Effector CD4-positive, alpha-beta T cell (primary cell): Measurements from ENCODE around the gene CCDC85A.

Experiments
- DNase-seq: peaks from one replicate; pipeline ENCODE4 v3.0.0-alpha.2; 2020

CCDC85A gene

DNA sequence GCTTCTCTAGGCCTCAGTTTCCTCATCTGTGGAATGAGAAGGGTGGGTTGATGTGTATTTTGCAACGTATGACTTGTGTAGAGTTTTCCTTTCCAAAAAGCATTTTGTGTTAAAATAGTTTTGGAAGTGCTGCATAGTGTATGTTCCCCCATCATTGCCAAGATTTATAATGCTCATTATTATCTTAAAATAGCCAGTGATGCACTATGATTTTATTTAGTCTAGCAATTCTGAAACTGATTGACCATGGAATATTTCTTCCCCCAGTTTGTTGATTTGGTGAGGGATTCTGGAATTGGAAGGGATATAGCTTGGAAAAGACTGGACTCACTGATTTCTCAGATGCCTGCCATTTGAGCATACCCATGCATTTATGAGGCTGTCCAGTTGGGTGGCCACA, 130.6 kb downstream of the CCDC85A start:
- DNase-seq, result no peak

DNA sequence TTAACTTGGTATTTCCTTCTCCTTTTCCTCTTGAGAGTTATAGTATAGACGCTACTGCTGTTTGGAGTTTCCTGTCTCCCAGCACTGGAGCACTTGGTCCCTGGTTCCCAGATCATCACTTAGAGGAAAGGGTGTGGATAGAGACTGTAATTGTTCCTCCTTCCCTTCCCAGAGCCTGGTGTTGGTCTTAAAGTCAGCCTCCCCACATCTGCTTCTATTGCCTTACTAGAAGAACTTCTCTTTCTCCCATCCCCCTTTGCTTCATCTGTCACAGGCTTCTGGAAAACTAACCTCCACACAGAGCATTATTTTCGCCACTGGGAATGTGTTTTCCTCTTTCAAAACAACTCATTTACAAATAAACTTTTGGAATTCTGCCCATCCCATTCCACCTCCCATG, 131.0 kb downstream of the CCDC85A start:
- DNase-seq, result no peak

DNA sequence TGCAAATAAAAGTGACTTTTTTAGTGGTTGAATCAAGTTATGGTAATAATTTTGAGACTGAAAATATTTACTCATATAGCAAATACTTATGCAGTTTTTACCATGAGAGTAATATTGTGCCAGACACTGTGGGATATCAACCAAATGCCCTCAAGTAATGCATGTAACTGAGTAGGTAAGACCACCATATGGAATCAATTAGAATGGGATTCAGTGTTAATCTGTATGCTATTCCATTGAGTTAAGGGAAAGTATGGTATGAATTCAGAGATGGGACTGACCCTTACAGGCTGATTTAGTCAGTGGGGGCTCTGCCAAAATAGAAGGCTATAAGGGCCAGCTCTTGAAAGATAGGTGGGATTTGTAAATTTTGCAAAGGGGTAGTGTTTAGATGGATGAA, 131.6 kb downstream of the CCDC85A start:
- DNase-seq, result no peak

DNA sequence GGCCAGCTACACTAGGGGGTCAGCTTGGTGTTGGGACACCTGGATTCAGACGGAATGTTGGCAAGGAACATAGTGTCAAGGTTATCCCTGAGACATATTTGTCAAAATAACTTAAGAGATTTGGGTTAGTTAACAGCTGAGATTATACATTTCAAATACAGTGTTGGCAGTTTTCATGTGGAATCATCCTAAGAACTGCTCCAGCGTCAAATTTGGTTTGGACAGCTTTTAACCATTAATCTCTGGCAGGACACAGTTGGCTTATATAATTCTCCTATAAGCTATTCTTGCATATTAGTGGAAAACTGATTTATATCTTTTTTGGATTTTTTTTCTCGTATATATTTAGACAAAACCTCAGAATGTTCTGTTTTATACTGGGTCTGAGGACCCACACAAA, 132.2 kb downstream of the CCDC85A start:
- no peak for DNase-seq

DNA sequence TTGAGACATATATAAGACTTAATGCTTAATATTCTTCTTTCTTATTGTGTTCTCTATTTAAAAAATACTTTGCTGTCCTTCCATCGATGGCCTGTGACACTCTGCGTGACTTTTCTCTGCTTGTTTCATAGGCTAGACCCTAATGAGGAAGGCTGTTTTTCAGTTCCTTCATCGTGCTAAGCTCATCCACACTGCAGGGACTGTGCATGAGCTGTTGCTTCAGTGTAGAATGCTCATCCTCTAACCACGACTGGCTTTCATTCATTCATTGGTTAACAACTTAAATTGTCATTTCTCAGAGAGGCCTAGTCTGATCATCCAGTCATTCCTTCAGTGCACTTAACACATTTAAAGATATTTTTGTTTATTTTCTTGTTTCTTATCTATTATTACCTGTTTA, 134.4 kb downstream of the CCDC85A start:
- DNase-seq, result no peak

DNA sequence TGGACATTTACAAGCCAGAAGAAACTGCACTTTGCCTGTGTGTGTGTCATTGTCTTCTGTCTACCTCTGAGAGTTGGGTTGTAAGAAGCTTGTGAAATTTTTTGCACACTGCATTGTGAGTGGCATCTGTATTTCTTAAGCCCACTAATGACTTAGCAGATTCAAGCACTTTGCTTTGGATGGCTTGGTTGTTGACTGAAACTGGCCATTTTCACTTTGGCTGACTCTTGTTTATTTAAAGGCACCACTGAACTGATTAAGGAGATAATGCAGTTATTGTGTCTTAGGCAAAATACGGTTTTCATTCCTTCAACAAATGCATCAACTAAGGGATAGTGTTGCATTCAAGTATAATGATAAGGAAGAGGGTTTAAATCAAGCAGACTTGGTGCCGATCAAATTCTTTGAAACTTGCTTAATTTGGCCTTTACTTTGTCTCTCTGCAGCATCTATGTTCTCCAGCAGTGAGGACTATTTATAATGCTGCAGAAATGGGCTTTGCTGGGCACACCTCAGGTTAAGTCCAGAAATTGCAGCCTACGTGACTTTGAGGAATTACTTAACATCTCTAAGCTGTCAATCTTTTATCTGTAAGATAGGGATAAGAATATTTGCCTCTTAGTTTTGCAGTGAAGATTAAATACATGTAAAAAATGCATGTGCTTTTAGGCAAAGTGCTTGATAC, 142.0 kb downstream of the CCDC85A start:
- DNase-seq, result no peak

DNA sequence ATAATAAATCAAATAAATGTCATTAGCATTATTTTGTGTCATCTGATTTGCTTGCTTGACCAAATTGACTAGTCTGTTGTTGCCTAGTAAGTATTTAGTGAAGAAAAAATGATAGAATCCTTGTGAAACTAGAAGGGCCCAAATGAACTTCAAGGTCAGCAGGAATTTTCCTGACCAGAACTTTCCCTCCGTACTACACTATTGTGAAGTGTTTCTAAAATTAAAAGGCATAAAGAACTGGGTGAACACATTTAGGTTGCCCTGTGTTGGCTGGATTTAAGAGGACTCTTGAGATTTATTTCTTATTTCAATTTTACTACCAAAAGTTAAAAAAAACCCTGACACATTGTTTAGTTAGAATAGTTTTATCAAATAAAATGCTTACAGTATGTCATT, 142.6 kb downstream of the CCDC85A start:
- DNase-seq, result no peak

DNA sequence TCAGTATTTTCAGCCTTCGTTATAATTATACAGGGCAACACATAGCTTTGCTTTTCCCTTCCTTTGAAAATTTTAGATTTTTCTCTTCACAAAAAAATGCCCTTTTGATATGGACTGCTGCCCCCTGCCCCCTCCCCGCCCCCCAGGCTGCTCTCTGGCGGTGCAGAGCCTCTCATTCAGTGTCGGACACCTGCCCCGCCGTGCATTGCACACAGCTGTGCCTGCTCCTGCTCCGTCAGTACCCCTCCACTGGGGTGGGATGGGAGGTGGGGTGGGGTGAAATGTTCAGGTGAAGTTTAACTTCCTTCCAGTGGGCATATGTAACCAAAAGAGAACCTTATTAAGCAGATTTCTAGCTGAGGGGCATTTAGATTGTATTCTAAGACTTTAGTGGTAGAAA, 148.0 kb downstream of the CCDC85A start:
- DNase-seq, result no peak

DNA sequence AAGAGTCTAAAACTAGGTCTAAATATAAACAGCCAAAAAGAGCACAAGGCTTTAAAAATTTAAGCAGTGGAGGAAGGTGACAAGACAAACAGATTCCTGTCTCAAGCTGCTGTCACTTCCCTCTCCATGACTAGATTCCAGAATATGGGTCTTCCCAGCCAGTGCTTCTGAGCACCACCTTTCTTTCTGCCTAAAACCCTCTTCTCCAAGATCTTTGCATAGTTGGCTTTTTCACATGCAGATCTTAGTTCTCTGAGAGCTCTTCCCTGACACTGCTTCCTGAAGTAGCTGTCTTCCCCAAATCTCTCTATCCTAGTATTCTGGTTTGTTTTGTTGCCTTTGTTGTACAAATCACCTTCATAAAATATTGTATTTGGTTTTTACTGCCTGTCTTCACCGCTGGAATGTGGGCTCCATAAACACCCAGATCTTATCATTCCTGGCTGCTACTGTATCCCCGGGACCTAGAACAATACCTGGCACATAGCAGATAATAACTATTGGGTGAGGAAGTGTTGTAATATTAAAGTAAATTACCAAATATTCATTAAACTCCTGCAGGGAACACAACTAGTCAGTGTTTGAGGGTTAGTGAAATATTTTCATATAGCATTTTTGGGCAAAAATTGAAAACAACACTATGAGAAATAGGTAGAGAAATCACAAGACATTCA, 150.2 kb downstream of the CCDC85A start:
- no peak for DNase-seq

DNA sequence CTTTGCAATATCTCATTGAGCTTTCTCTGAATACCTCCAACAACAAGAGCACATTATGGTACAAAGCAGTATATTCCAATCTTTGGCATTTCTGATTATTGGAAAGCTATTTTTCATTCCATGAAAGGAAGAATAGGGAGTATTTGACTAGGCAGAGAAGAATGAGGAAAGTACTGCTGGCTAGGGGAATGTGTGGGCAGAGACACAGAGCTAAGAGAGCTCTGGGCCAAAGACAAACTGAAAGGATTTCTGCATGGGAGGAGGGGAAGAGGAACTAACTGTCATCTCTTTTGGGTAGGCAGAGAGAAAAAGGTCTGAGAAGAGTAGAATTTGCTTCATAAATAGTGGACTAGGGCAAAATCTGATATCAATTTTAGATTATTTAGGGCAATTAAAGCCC, 150.8 kb downstream of the CCDC85A start:
- no peak for DNase-seq

DNA sequence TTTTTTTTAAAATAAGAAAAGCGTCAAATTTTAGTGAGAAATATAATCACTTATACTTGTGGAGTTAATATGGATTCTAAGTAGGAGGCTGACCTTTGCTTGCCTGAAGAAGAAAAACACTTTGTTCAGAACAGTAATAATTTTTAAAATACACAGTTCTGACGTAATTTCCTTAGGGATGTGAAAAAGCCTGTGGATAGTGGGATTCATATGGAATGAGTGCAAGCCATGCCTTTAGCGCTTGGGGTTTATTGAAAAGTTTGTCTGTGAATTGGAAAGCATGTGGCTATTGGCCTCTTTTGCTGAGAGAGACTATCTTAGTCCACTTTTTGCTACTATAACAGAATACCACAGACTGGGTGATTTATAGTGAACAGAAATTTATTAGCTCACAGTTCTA, 151.3 kb downstream of the CCDC85A start:
- DNase-seq, result no peak

DNA sequence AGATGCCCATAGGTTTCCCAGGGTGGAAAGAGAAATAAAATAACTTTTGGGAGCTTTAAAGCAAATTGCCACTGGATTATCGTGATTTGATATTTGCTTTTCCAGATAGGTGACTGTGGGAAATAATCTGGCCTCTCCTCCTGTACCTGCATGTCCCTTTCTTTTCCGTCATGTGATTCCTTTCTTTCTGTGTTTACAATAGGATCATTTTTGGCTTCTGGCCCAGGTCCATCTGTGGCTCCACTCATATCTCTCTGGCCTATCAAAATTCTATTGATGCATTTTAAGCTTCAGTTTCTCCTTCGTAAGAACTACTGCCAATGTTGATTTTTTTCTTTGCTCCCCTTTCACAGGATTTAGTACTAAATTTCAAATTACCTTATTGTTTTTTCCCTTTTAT, 153.6 kb downstream of the CCDC85A start:
- no peak for DNase-seq

DNA sequence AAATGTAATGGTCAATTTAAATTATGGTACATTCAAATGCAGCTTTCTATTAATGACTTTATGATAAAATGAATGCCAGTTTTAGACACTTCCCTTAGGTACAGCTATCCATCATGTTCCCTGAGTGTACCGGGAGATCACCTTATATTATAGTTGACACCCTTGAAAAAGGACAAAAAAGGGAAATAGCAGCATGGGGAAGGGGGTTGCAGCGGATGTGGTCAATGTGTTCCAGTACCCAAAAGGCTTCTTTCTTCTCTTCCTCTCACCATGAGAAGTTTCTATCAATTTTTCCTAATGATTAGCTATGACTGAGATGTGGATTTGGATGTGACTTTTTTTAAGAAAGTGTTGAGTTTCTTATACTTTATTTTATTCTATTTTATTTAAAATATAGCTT, 154.4 kb downstream of the CCDC85A start:
- DNase-seq, result no peak

DNA sequence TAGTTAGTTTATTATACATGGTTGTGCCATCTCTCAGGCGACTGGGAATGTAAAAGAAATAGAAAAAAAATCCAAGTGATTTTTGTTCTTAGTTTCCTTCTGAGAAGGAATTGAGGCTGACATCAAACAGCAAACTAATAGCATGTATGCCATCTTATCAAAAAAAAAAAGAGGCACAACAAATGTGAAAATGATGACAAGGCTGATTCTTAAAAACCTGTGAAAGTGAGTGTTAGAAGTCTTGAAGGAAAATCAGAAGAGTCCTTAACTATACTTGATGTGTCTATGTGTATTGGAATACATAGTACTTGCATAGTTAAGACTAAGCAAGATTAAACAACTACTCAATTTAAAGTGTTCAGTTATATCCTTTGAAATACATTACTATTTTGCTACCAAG, 161.0 kb downstream of the CCDC85A start:
- DNase-seq, result no peak

DNA sequence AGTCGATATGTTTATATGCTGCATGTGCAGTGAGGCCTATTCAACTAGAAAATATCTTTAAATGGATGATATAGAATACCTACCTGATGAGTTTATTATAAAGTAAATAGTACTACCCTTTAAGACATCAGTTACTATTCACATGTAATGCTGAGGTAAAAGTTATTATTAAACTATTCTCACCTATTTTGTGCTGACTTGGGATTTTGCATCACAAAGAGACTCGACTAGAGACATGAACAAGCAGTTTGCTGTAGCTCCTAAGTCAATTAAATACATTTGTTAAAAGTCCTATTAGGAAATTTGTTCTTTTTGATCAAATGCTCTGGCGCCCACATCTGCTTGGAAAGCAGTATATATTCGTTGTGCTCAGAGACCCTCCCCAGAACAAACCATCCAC, 164.1 kb downstream of the CCDC85A start:
- DNase-seq, result no peak

DNA sequence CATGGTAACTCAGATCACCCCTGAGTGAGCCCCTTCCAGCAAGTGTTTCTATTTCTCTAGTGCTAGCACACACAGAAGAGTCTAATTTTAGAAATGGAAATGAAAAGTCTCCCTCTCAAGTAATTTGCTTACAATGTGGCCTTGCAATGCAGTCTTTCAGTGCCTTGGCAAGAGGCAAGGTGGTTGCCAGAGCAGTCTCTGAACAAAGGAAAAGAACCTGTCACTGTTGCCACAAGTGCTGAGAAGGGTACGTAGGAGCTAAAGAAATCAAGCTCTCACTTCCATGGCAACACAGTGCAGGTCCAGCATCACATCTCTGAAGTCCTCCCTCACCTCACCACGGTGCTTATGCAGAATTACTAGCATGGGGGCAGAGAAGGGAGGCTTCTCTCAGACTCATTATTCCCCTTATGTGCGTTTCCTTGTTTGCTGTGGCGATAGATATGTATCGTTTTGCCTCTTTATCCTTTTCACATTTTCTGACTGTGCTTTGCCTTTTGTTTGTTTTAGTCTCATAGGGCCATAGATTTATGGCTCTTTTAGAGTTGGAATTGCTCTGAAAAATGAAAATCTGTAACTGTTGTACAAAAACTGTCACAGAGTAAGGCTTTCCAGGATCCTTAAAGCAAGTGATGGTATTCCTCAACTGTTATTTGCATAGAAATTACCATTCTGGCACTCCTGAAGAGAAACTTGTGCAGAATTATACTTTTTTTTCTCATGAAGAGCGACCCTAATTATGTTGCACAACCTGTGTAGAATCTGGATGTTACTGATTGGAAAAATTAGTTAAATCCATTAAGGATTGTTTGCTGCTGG, 164.8 kb downstream of the CCDC85A start:
- no peak for DNase-seq

DNA sequence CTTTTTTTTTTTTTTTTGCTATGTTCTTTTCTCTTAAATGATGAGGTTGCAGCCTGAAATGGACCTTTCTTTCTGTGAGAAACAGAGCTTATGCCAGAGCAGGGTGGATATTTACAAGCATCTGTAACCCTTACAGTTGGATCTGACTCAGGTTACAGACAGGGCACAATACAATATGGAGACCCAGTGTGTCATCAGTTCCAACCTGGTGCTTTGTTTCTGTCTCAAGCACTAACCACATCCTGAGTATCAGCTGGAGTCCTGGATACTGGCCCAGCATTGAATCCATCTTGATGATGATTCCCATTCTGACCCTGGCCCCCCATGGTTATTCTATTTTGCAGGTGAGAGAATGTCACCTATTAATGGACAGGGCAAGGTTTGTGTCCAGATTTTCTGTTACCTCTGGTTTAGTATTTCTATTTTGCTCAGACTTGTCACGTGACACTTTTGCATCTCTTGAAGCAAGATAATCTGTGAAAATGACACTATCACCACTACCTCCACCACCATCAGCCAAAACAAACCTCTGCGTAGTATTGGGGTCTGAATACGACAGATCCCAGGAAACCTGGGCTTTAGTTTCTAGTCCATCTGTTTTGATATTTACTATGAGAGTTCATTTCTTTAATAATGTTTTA, 174.0 kb downstream of the CCDC85A start:
- no peak for DNase-seq

DNA sequence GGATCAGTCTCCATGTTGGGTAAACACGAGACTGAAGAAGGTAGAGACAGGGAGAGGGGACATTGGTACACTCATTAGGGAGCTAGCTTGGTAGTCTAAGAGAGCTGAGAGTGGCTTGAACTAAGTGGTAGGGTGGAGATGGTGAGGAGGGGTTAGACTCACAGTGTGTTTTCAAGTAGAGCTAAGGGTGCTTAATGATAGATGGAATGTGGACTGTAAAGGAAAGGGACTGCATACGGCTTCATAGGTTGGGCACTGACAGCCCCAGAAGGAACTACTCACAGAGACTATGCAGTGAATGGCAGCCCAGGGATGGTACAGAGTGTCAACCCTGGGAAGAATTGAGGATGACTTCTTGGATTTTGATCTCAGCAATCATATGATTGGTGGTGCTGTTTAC, 178.1 kb downstream of the CCDC85A start:
- DNase-seq, result no peak

DNA sequence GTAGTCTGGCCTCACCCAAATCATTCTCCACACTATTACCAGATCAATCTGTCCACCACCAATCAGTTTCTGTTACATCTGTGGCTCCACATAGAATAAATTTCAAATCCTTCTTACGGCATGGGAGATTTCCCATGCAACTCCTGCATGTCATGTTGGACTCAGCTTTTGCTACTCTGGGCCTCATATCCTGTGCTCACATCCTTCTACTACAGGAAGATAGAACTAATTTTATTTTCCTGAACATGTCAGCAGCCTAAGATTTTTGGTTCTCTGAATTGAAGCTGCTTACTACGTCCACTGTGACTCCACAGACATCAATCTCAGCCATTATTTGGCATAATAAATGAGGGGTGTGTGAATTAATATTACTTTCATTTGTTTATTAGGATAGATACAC, 181.1 kb downstream of the CCDC85A start:
- no peak for DNase-seq

DNA sequence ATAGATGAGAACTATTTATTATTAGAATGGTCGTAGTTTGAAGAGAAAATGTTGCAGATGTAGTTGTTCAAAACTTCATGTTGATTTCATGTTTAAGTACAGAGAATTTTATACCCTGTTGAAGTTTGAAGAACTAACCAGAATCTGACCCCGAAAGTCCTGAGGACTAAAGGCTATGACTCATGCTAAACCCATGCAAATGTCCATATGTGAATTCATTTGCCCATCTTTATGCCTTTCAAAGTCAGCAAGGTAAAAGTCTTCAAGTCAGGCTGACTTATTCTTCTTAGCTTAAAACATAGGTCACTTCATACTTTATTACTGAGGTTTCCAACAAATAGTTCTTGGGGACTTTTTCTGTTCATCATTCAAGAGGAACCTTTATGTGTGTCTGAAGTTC, 185.5 kb downstream of the CCDC85A start:
- DNase-seq, result no peak

DNA sequence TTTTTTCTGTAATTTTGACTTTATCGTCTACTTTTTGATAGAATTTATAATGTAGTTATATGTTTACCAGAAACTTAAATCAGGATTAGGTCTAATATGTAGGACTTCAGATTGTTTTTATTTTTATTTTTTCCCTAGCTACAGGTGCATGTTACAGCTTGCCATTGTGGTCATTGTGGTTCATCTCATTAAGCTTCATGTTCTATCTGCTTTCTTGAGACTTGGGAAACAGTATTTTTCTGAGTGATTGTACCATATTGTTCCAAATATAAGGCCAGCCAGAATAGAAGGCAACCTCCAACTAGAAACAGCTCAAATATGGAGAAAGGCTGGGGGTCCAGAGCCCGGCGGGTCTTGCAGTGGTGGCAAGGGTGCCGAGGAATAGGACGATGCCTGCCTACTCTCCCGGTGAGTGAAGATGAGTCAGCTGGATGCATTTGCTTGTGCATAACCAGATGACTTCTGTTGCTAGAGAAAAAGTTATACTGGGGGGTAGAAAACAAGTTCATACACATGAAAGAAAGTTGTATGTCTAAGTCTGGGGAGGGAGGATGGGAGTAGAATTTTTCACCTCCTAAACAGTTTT, 188.4 kb downstream of the CCDC85A start:
- no peak for DNase-seq

DNA sequence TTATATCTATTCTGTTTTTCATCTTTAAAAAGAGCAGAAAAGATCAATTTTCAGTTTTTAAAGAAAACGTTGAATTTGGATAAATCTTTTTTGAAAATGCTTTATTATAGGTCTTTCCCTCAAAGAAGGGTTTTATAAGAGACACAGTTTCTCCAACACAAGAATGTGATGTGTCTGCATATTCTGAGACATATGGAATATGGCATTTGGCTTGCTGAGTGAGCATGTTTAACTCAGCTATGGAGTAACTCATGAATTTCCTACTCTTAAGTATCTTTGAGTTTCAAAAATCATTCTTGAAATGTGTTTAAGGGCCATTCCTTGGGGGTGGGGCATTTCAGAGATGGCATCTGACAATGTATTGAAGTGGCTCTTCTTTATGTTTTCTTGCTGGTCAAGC, 191.5 kb downstream of the CCDC85A start:
- no peak for DNase-seq
